PC-3 (cell line): ENCODE results near the gene CCDC66. TPM values are rescaled to one million over a fixed set of nuclear protein-coding genes. Genes with fewer than 3 reads are reported as not detected.
"Not testable (repeated sequence)": the region's sequence is repeated elsewhere in the genome, so short reads cannot be mapped to it uniquely, and the experiment has no call there.

Experiments
- ATAC-seq: fragments of 200-7000 bp; cut with Tn5 transposase; 2 replicates; pipeline ENCODE4 v1.9.1; 2020; ENCODE audit warnings: mild to moderate bottlenecking, moderate library complexity
- BruUV-seq: library from RNA; stranded (reverse); fragments of 400-500 nt; replicated peaks from 2 replicates; lab custom pipeline; 2021; lab: Mats Ljungman, UMichigan
- CTCF ChIA-PET: fragments of 300-600 bp; sonication (Branson Sonifier 250); formaldehyde crosslinking; loops from one replicate; lab custom pipeline; 2022; ENCODE audit warnings: antibody characterized with exemption; lab: Charles Lee
- POLR2A ChIA-PET: fragments of 300-600 bp; sonication (Branson Sonifier 250); formaldehyde crosslinking; loops from one replicate; lab custom pipeline; 2022; ENCODE audit warnings: antibody characterized with exemption; ENCODE audit not compliant: unreplicated experiment; lab: Charles Lee
- DNase-seq: peaks from one replicate; pipeline ENCODE4 v3.0.0-alpha.2; 2015
- H2AFZ ChIP-seq: fragments of 300-600 bp; sonication (generic); 2 replicates; pipeline ENCODE4 v1.6.0; 2016; ENCODE audit warnings: antibody characterized with exemption, low read length
- H3F3A ChIP-seq: fragments of 300-600 bp; sonication (generic); one replicate; pipeline ENCODE4 v1.6.0; 2017; ENCODE audit warnings: antibody characterized with exemption, low read length, control low read depth, mild to moderate bottlenecking; ENCODE audit not compliant: unreplicated experiment
- H3K27ac ChIP-seq: fragments of 300-600 bp; sonication (generic); 2 replicates; pipeline ENCODE4 v1.5.1; 2016; ENCODE audit warnings: mild to moderate bottlenecking, low read length
- H3K27me3 ChIP-seq: fragments of 300-600 bp; sonication (generic); 2 replicates; pipeline ENCODE4 v1.6.1; 2016; ENCODE audit warnings: low read length, mixed read lengths
- H3K36me3 ChIP-seq: fragments of 300-600 bp; sonication (generic); 2 replicates; pipeline ENCODE4 v1.6.1; 2016; ENCODE audit warnings: low read depth, mixed run types, low read length, mixed read lengths
- H3K4me1 ChIP-seq: fragments of 300-600 bp; sonication (generic); 2 replicates; pipeline ENCODE4 v1.5.1; 2016; ENCODE audit warnings: low read length; ENCODE audit not compliant: insufficient read depth
- H3K4me2 ChIP-seq: fragments of 300-600 bp; sonication (generic); 2 replicates; pipeline ENCODE4 v1.6.0; 2016; ENCODE audit warnings: low read length
- H3K4me3 ChIP-seq: fragments of 300-600 bp; sonication (generic); 2 replicates; pipeline ENCODE4 v1.5.1; 2016; ENCODE audit warnings: mild to moderate bottlenecking, low read length, mixed read lengths
- H3K79me2 ChIP-seq: fragments of 300-600 bp; sonication (generic); 2 replicates; pipeline ENCODE4 v1.6.1; 2017; ENCODE audit warnings: low read length, mixed read lengths
- H3K9ac ChIP-seq: fragments of 300-600 bp; sonication (generic); 2 replicates; pipeline ENCODE4 v1.6.0; 2016; ENCODE audit warnings: mild to moderate bottlenecking, low read length
- H3K9me2 ChIP-seq: fragments of 300-600 bp; sonication (generic); replicated peaks from 2 replicates; pipeline ENCODE4 v1.6.1; 2016; ENCODE audit warnings: mixed run types, low read length, mixed read lengths
- H3K9me3 ChIP-seq: fragments of 300-600 bp; sonication (generic); 2 replicates; pipeline ENCODE4 v1.6.1; 2016; ENCODE audit warnings: low read length, mixed read lengths
- H4K20me1 ChIP-seq: fragments of 300-600 bp; sonication (generic); 2 replicates; pipeline ENCODE4 v1.6.1; 2016; ENCODE audit warnings: low read length, mixed read lengths
- CTCF ChIP-seq: fragments of 300-600 bp; sonication (generic); conservative IDR thresholded peaks from 2 replicates; pipeline ENCODE4 v1.5.1; 2017; ENCODE audit warnings: antibody characterized with exemption, low read depth, mild to moderate bottlenecking, low read length
- EZH2 ChIP-seq: fragments of 300-600 bp; sonication (generic); IDR thresholded peaks from one replicate; pipeline ENCODE4 v1.6.1; 2017; ENCODE audit warnings: antibody characterized with exemption, mild to moderate bottlenecking, low read length; ENCODE audit not compliant: unreplicated experiment
- EZH2phosphoT487 ChIP-seq: fragments of 300-600 bp; sonication (generic); IDR thresholded peaks from 2 replicates; pipeline ENCODE4 v1.6.1; 2018; ENCODE audit warnings: mild to moderate bottlenecking, antibody characterized with exemption, low read length, borderline replicate concordance
- intact Hi-C: fragments of 100-400 bp; cut with micrococcal nuclease; formaldehyde crosslinking; loops from 2 replicates; pipeline ENCODE4 v1.9.0; 2023
- total RNA-seq: library from RNA; depleted of rRNA; stranded (reverse); fragments of >200 nt; gene quantifications from 2 replicates; pipeline ENCODE4 v1.2.3, GENCODE V29; 2014

Gene CCDC66
- total RNA-seq, 1 experiment from 2014 or later = 17.3 TPM

GRCh38 chr3:56547486-56547885 is 9.5 kb upstream of the CCDC66 start:
- ChIA-PET POLR2A (no interaction called here), CTCF (interaction anchor here (0.6 kb wide), 2 partner anchors 73 to 1717 kb away, joined by 5 to 6 read pairs; no protein-coding TSS in a partner anchor)
- ATAC-seq (peak; percentile 57), DNase-seq (no peak)
- intact Hi-C loops = loop anchor here (1.0 kb wide), 1 partner anchor 207 kb away; no protein-coding TSS in a partner anchor
- no peak overlapping the region for H3K4me3 ChIP-seq
- peaks cover 52% of the 10 kb centered on the region for H3K27me3 ChIP-seq
- no peaks in the 10 kb centered on the region for H3K36me3 ChIP-seq
- no peak overlapping the region for H3K9ac ChIP-seq
- BruUV-seq = no TSS peak
- no peaks in the 10 kb centered on the region for H3K9me2 ChIP-seq
- H3K4me1 ChIP-seq = no peaks in the 10 kb centered on the region
- no peaks in the 10 kb centered on the region for H3K9me3 ChIP-seq
- no peak overlapping the region for H2AFZ ChIP-seq
- TF ChIP-seq CTCF (peak; percentile 49), EZH2phosphoT487 (no peak)
- no peak overlapping the region for H3K27ac ChIP-seq
- H4K20me1 ChIP-seq = no peaks in the 10 kb centered on the region
- no peak overlapping the region for H3K4me2 ChIP-seq
- H3K79me2 ChIP-seq = no peaks in the 10 kb centered on the region
- no peaks in the 10 kb centered on the region for H3F3A ChIP-seq

GRCh38 chr3:56557831-56558170 is 826 bp downstream of the CCDC66 start:
- no TSS peak for BruUV-seq
- H2AFZ ChIP-seq = peak overlapping the region; percentile 88
- ChIA-PET POLR2A (no interaction called here), CTCF (interaction anchor here (0.7 kb wide), 1 partner anchor 34 kb away, joined by 3 read pairs; no protein-coding TSS in a partner anchor)
- H3K4me3 ChIP-seq = peak overlapping the region; percentile 75
- H4K20me1 ChIP-seq = no peaks in the 10 kb centered on the region
- no peak overlapping the region for H3K27ac ChIP-seq
- no peaks in the 10 kb centered on the region for H3K9me3 ChIP-seq
- peaks cover 14% of the 10 kb centered on the region for H3K4me1 ChIP-seq
- TF ChIP-seq CTCF (0 out of 2 replicates have a peak, but pooled peaks have one; percentile 5), EZH2phosphoT487 (no peak)
- peaks cover 24% of the 10 kb centered on the region for H3K27me3 ChIP-seq
- peak overlapping the region; percentile 88 for H3K9ac ChIP-seq
- intact Hi-C loops = no loop called here
- ATAC-seq = peak; percentile 9
- H3F3A ChIP-seq = no peaks in the 10 kb centered on the region
- H3K4me2 ChIP-seq = peak overlapping the region; percentile 86
- DNase-seq = no peak
- H3K9me2 ChIP-seq = no peaks in the 10 kb centered on the region
- H3K79me2 ChIP-seq = peaks cover 31% of the 10 kb centered on the region
- peaks cover 20% of the 10 kb centered on the region for H3K36me3 ChIP-seq

- Histone ChIP-seq H3K9me3 (no peaks in the 10 kb centered on the region), H3K4me1 (no peaks in the 10 kb centered on the region), H4K20me1 (no peaks in the 10 kb centered on the region), H3F3A (no peaks in the 10 kb centered on the region), H3K4me2 (no peak overlapping the region), H3K9ac (no peak overlapping the region), H3K27ac (no peak overlapping the region), H3K36me3 (peaks cover 38% of the 10 kb centered on the region), H3K79me2 (no peaks in the 10 kb centered on the region; the same call in 1 of the 2 replicates), H3K4me3 (no peak overlapping the region), H3K9me2 (no peaks in the 10 kb centered on the region), H3K27me3 (no peaks in the 10 kb centered on the region), H2AFZ (no peak overlapping the region)
- TF ChIP-seq EZH2 = no peak
- TF ChIP-seq EZH2phosphoT487 = no peak
- TF ChIP-seq CTCF = no peak
- ATAC-seq (no peak), DNase-seq (no peak)
- intact Hi-C loops = no loop called here
- ChIA-PET POLR2A (no interaction called here), CTCF (no interaction called here)
- BruUV-seq = no TSS peak
Measured at GRCh38 chr3:56573501-56573900, 16.5 kb downstream of the CCDC66 start.

DNA sequence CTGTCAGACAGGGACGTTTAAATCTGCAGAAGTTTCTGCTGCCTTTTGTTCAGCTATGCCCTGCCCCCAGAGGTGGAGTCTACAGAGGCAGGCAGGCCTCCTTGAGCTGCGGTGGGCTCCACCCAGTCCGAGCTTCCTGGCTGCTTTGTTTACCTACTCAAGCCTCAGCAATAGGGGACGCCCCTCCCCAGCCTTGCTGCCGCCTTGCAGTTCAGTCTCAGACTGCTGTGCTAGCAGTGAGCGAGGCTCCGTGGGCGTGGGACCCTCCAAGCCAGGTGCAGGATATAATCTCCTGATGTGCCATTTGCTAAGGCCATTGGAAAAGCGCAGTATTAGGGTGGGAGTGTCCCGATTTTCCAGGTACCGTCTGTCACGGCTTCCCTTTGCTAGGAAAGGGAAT is 25.0 kb downstream of the CCDC66 start:
- CTCF ChIA-PET, H3K9me3 ChIP-seq, POLR2A ChIA-PET, H3F3A ChIP-seq, BruUV-seq, H3K36me3 ChIP-seq, H3K27ac ChIP-seq, H3K4me1 ChIP-seq, DNase-seq, H4K20me1 ChIP-seq, ATAC-seq, H3K9me2 ChIP-seq, intact Hi-C loops, H3K9ac ChIP-seq, H3K27me3 ChIP-seq, H3K4me3 ChIP-seq, H2AFZ ChIP-seq, H3K4me2 ChIP-seq, H3K79me2 ChIP-seq: not testable (repeated sequence)
